GM19468 (cell line): ENCODE data around the gene TFB1M.
"Not testable (repeated sequence)": the region's sequence is repeated elsewhere in the genome, so short reads cannot be mapped to it uniquely, and the experiment has no call there.

Experiments
- ATAC-seq: cut with Tn5 transposase; IDR thresholded peaks from one replicate; pipeline ENCODE4 v1.9.1; 2021; ENCODE audit warnings: mild to moderate bottlenecking, moderate library complexity, moderate number of reproducible peaks; ENCODE audit not compliant: unreplicated experiment; ENCODE audit errors: extremely low read depth

The TFB1M gene

GRCh38 chr6:155330133-155330734 lies 15.9 kb upstream of the TFB1M start:
- no peak for ATAC-seq

- no peak for ATAC-seq
These were observed 15.3 kb upstream of the TFB1M start for GRCh38 chr6:155329460-155330132.

GRCh38 chr6:155328539-155329459 lies 14.5 kb upstream of the TFB1M start:
- ATAC-seq: no peak

GRCh38 chr6:155328074-155328538 lies 13.8 kb upstream of the TFB1M start:
- no peak for ATAC-seq

- no peak for ATAC-seq
These were observed 13.2 kb upstream of the TFB1M start for GRCh38 chr6:155327326-155328073.

- no peak for ATAC-seq
These were observed 11.6 kb upstream of the TFB1M start for GRCh38 chr6:155325700-155326516.

- ATAC-seq: no peak
These were observed 10.7 kb upstream of the TFB1M start for GRCh38 chr6:155324993-155325392.

GRCh38 chr6:155324172-155324571 lies 9.9 kb upstream of the TFB1M start:
- no peak for ATAC-seq

GRCh38 chr6:155319902-155320301 lies 5.6 kb upstream of the TFB1M start:
- no peak for ATAC-seq

- no peak for ATAC-seq
These were observed 2.9 kb upstream of the TFB1M start for GRCh38 chr6:155317186-155317585.

GRCh38 chr6:155316419-155316818 lies 2.1 kb upstream of the TFB1M start:
- ATAC-seq: no peak

- no peak for ATAC-seq
These were observed 1.2 kb upstream of the TFB1M start for GRCh38 chr6:155315516-155315871.

GRCh38 chr6:155314773-155315515 lies 660 bp upstream of the TFB1M start:
- peak; percentile 38 for ATAC-seq

GRCh38 chr6:155313602-155314091 lies 637 bp downstream of the TFB1M start:
- ATAC-seq: no peak

GRCh38 chr6:155312950-155313349 lies 1.3 kb downstream of the TFB1M start:
- not testable (repeated sequence) for ATAC-seq

GRCh38 chr6:155311583-155311982 lies 2.7 kb downstream of the TFB1M start:
- ATAC-seq: no peak

GRCh38 chr6:155311086-155311485 lies 3.2 kb downstream of the TFB1M start:
- no peak for ATAC-seq

GRCh38 chr6:155310596-155310995 lies 3.7 kb downstream of the TFB1M start:
- no peak for ATAC-seq

GRCh38 chr6:155309150-155309549 lies 5.1 kb downstream of the TFB1M start:
- ATAC-seq: no peak
